Measurements from ENCODE around the gene OLA1. TPM values are rescaled to one million over a fixed set of nuclear protein-coding genes. Genes with fewer than 3 reads are reported as not detected.

Gene OLA1
- polyA plus RNA-seq, 3 donors, result 24.9 to 72.3 (median 71.9) TPM

- H3K4me3 ChIP-seq (replicated peaks in 1 of 3; ENCODE audit: low read depth in 2 of 3, low read length in 3 of 3), result no peak overlapping the region
- Mint-ChIP-seq H3K36me3 (no peaks in the 10 kb centered on the region), H3K4me1 (peaks cover 16% of the 10 kb centered on the region), H3K4me3 (no peak overlapping the region), H3K9me3 (peaks cover 4 to 16% (median 11%) of the 10 kb centered on the region in 7 donors), H3K27me3 (ENCODE audit: low read depth in 3 of 3) (peaks cover 0 to 5% (median 1%) of the 10 kb centered on the region in 3 donors), H3K27ac (no peak overlapping the region)
- no peak for DNase-seq
- no peak overlapping the region for H2AFZ ChIP-seq (ENCODE audit: insufficient read depth, low read depth, low read length, poor library complexity, severe bottlenecking)
- no peak overlapping the region for H3K4me2 ChIP-seq (replicated peaks; ENCODE audit: extremely low read depth, low read length, poor library complexity, severe bottlenecking)
- no peaks in the 10 kb centered on the region for H3K79me2 ChIP-seq (ENCODE audit: insufficient read depth, low read length)
- H4K20me1 ChIP-seq (ENCODE audit: insufficient read depth, low read length), result no peaks in the 10 kb centered on the region
- no peak for TF ChIP-seq CTCF (IDR thresholded peaks at IDR 0.05)
- no peak overlapping the region for H3K9ac ChIP-seq (ENCODE audit: insufficient read depth, low read length, poor library complexity, severe bottlenecking)
- peaks cover 8 to 9% of the 10 kb centered on the region in 2 donors for H3K4me1 ChIP-seq (ENCODE audit: control insufficient read depth in 1 of 2, insufficient read depth in 2 of 2, low read length in 2 of 2)
- H3K27me3 ChIP-seq (ENCODE audit: control insufficient read depth in 2 of 2, insufficient read depth in 2 of 2, low read length in 2 of 2), result no peaks in the 10 kb centered on the region
- H3K9me3 ChIP-seq (replicated peaks in 1 of 2; ENCODE audit: control insufficient read depth in 1 of 2, insufficient read depth in 1 of 2, low read length in 2 of 2), result peaks cover 4 to 6% of the 10 kb centered on the region in 2 donors
- H3K27ac ChIP-seq (ENCODE audit: low read depth in 1 of 2, low read length in 2 of 2), result no peak overlapping the region
- 79% methylated on average over 2 of the region's 2 CpGs for whole genome bisulfite sequencing (ENCODE audit: insufficient coverage)
- intact Hi-C loops (cut with micrococcal nuclease), result no loop called here
- no peaks in the 10 kb centered on the region for H3K36me3 ChIP-seq (replicated peaks in 1 of 2; ENCODE audit: control insufficient read depth in 1 of 2, insufficient read depth in 2 of 2, low read length in 2 of 2)
Observed at GRCh38 chr2:174058026-174058425, 190.3 kb downstream of the OLA1 start.

GRCh38 chr2:174054926-174055325, 193.4 kb downstream of the OLA1 start:
- Mint-ChIP-seq H3K9me3 (peaks cover 4 to 16% (median 11%) of the 10 kb centered on the region in 7 donors), H3K36me3 (no peaks in the 10 kb centered on the region), H3K4me3 (no peak overlapping the region), H3K27me3 (ENCODE audit: low read depth in 3 of 3) (peaks cover 0 to 5% (median 1%) of the 10 kb centered on the region in 3 donors), H3K4me1 (peaks cover 15% of the 10 kb centered on the region), H3K27ac (no peak overlapping the region)
- H3K4me1 ChIP-seq (ENCODE audit: control insufficient read depth in 1 of 2, insufficient read depth in 2 of 2, low read length in 2 of 2), result peaks cover 7 to 9% of the 10 kb centered on the region in 2 donors
- TF ChIP-seq CTCF (IDR thresholded peaks at IDR 0.05), result no peak
- H4K20me1 ChIP-seq (ENCODE audit: insufficient read depth, low read length), result no peaks in the 10 kb centered on the region
- 92% methylated on average over 2 of the region's 8 CpGs for WGBS (ENCODE audit: insufficient coverage)
- H3K9ac ChIP-seq (ENCODE audit: insufficient read depth, low read length, poor library complexity, severe bottlenecking), result no peak overlapping the region
- peak in 2 of 3 donors; percentile 39 to 50 for DNase-seq
- no peaks in the 10 kb centered on the region for H3K79me2 ChIP-seq (ENCODE audit: insufficient read depth, low read length)
- H3K27ac ChIP-seq (ENCODE audit: low read depth in 1 of 2, low read length in 2 of 2), result no peak overlapping the region
- no peaks in the 10 kb centered on the region for H3K36me3 ChIP-seq (replicated peaks in 1 of 2; ENCODE audit: control insufficient read depth in 1 of 2, insufficient read depth in 2 of 2, low read length in 2 of 2)
- intact Hi-C loops (cut with micrococcal nuclease), result no loop called here
- H3K4me2 ChIP-seq (replicated peaks; ENCODE audit: extremely low read depth, low read length, poor library complexity, severe bottlenecking), result no peak overlapping the region
- H3K4me3 ChIP-seq (replicated peaks in 1 of 3; ENCODE audit: low read depth in 2 of 3, low read length in 3 of 3), result no peak overlapping the region
- no peak overlapping the region for H2AFZ ChIP-seq (ENCODE audit: insufficient read depth, low read depth, low read length, poor library complexity, severe bottlenecking)
- peaks cover 4 to 6% of the 10 kb centered on the region in 2 donors for H3K9me3 ChIP-seq (replicated peaks in 1 of 2; ENCODE audit: control insufficient read depth in 1 of 2, insufficient read depth in 1 of 2, low read length in 2 of 2)
- no peaks in the 10 kb centered on the region for H3K27me3 ChIP-seq (ENCODE audit: control insufficient read depth in 2 of 2, insufficient read depth in 2 of 2, low read length in 2 of 2)
